Cardiac muscle cell (in vitro differentiated cells and primary cell): ENCODE data around the gene CRIP1. TPM values are rescaled to one million over a fixed set of nuclear protein-coding genes. Genes with fewer than 3 reads are reported as not detected.

Experiments used
- DNase-seq, 2 donors: peaks; one replicate each; pipeline versions ENCODE4 v3.0.0 to v3.0.0-alpha.2; 2010 to 2017; ENCODE audit warnings: low read depth in 1 of 2, low spot score in 1 of 2
- H3K27ac ChIP-seq: fragments of 200-600 bp; sonication (generic); 2 replicates; pipeline ENCODE4 v1.5.1; 2016
- H3K27me3 ChIP-seq: fragments of 200-600 bp; sonication (generic); 2 replicates; pipeline ENCODE4 v1.6.0; 2016; ENCODE audit warnings: control low read depth
- H3K36me3 ChIP-seq: fragments of 200-600 bp; sonication (generic); 2 replicates; pipeline ENCODE4 v1.5.1; 2016; ENCODE audit warnings: control low read depth
- H3K4me1 ChIP-seq: fragments of 200-600 bp; sonication (generic); 2 replicates; pipeline ENCODE4 v1.8.1; 2017; ENCODE audit warnings: low read depth, mild to moderate bottlenecking, mixed run types
- H3K4me3 ChIP-seq: fragments of 200-600 bp; sonication (generic); 2 replicates; pipeline ENCODE4 v1.5.1; 2016; ENCODE audit warnings: mild to moderate bottlenecking
- H3K9me3 ChIP-seq: fragments of 200-600 bp; sonication (generic); 2 replicates; pipeline ENCODE4 v1.5.1; 2017; ENCODE audit warnings: low read depth, mild to moderate bottlenecking, control low read depth
- CTCF ChIP-seq: IDR thresholded peaks from 2 replicates; pipeline ENCODE4 v1.5.1; 2012; ENCODE audit warnings: low read depth, mild to moderate bottlenecking, low read length
- polyA plus RNA-seq: library from polyadenylated mRNA; unstranded; fragments of >200 nt; fragmentation: Nextera tagmentation; extraction: Ambion mirVana; gene quantifications from 2 replicates; pipeline ENCODE4 v1.2.1, GENCODE V29; 2016
- total RNA-seq: library from RNA; depleted of rRNA; stranded (reverse); fragments of >200 nt; gene quantifications from 2 replicates; pipeline ENCODE4 v1.2.3, GENCODE V29; 2016

CRIP1 gene
- total and polyA plus RNA-seq, 2 experiments from 2014 or later = 51.1 to 196 TPM

GRCh38 chr14:105460116-105460515, 26.6 kb upstream of the CRIP1 start:
- no peak for DNase-seq
- Histone ChIP-seq H3K4me3 (no peak overlapping the region), H3K27me3 (no peaks in the 10 kb centered on the region), H3K36me3 (peaks cover 22% of the 10 kb centered on the region), H3K4me1 (peaks cover 2% of the 10 kb centered on the region), H3K27ac (no peak overlapping the region), H3K9me3 (no peaks in the 10 kb centered on the region)
- no peak for TF ChIP-seq CTCF

- H3K36me3 ChIP-seq = peaks cover 17% of the 10 kb centered on the region
- DNase-seq = no peak
- no peak for TF ChIP-seq CTCF
Observed at GRCh38 chr14:105460616-105461015, 26.1 kb upstream of the CRIP1 start.

DNA sequence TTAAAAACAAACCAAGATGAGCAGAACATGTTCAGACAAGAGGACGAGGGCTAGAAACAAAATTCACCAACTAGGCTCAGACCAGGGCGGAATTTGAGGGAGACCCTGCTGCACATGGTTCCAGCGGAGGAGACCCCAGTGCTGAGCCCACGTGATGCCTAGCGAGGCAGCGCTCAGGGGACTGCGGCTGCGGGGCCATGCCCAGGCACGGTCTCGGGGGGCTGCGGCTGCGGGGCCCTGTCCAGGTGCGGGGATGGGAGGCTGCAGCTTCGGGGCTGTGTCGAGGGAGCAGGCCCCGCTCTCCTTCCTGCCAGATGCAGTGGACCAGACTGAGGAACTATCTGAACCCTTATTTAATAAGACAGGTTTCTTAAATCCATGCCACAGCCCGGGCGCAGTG, 24.8 kb upstream of the CRIP1 start:
- peak overlapping the region; percentile 13 for H3K27ac ChIP-seq

More at GRCh38 chr14:105460616-105461015, 26.1 kb upstream of the CRIP1 start:
- Histone ChIP-seq H3K9me3 (no peaks in the 10 kb centered on the region), H3K4me1 (peaks cover 7% of the 10 kb centered on the region), H3K27me3 (no peaks in the 10 kb centered on the region), H3K4me3 (no peak overlapping the region), H3K27ac (no peak overlapping the region)

GRCh38 chr14:105464501-105464900, 22.2 kb upstream of the CRIP1 start:
- no peak for TF ChIP-seq CTCF
- peaks cover 23% of the 10 kb centered on the region for H3K36me3 ChIP-seq
- DNase-seq = no peak

More for the DNA sequence above, 24.8 kb upstream of the CRIP1 start:
- Histone ChIP-seq H3K4me1 (peaks cover 14% of the 10 kb centered on the region), H3K9me3 (no peaks in the 10 kb centered on the region), H3K36me3 (peaks cover 21% of the 10 kb centered on the region), H3K4me3 (no peak overlapping the region), H3K27me3 (no peaks in the 10 kb centered on the region)
- TF ChIP-seq CTCF = no peak
- no peak for DNase-seq

GRCh38 chr14:105465209-105466031, 21.3 kb upstream of the CRIP1 start:
- H3K27ac ChIP-seq = peak overlapping the region; percentile 98
- H3K36me3 ChIP-seq = peaks cover 30% of the 10 kb centered on the region
- H3K9me3 ChIP-seq = no peaks in the 10 kb centered on the region
- no peak overlapping the region for H3K4me3 ChIP-seq
- no peaks in the 10 kb centered on the region for H3K27me3 ChIP-seq
- peak in 1 of 2 donors; percentile 77 for DNase-seq
- TF ChIP-seq CTCF = no peak
- H3K4me1 ChIP-seq = peaks cover 47% of the 10 kb centered on the region

More at GRCh38 chr14:105464501-105464900, 22.2 kb upstream of the CRIP1 start:
- Histone ChIP-seq H3K27ac (peak overlapping the region; percentile 98), H3K9me3 (no peaks in the 10 kb centered on the region), H3K4me3 (no peak overlapping the region), H3K4me1 (peaks cover 37% of the 10 kb centered on the region), H3K27me3 (no peaks in the 10 kb centered on the region)
